ENCODE data around the gene RNF169.

Gene RNF169

GRCh38 chr11:74768172-74768651 is 19.6 kb downstream of the RNF169 start:
- DNase-seq (ENCODE audit: low spot score), result peak; percentile 80

- no peak for DNase-seq (ENCODE audit: low spot score)
These were observed 20.5 kb downstream of the RNF169 start for GRCh38 chr11:74769055-74769707.

- DNase-seq (ENCODE audit: low spot score), result no peak
These were observed 21.8 kb downstream of the RNF169 start for GRCh38 chr11:74770456-74770855.

- no peak for DNase-seq (ENCODE audit: low spot score)
These were observed 22.5 kb downstream of the RNF169 start for GRCh38 chr11:74771139-74771538.

GRCh38 chr11:74773476-74773875 is 24.8 kb downstream of the RNF169 start:
- no peak for DNase-seq (ENCODE audit: low spot score)

DNA sequence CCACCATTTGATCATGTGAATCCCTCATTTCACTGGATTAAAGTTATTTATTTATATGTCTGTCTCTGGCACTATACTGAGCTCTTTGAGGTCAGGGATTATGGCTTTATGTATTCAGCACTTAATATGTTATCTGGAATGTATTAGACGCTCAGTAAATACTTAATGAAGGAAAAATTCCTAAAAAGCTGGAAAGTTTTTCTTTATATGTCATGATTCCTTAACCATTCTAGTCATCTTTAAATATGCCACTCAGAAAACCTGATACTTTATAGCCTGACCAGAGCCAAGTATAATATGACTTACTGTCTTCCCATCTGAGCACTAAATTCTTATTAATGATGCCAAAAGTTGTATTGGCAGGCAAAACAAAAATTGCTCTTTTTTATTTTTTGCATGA is 27.1 kb downstream of the RNF169 start:
- no peak for DNase-seq (ENCODE audit: low spot score)

DNA sequence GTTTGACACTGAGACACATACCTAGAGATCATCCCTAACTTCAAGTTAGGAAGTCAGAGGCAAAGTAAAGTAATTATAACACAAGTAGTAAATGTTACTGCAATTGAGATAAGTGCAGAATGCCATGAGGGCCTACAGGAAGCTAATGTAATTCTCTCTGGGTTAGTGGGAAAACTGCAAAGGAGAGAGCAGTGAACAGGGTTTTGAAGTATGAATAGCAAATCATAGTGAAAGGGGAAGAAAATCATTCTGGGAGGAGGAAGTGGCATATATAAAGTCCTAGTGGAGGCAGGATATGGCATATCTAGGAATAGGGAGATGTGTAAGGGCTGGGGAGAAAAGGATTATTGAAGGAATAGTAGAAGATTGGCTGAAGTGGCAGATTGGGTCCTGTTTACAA is 27.9 kb downstream of the RNF169 start:
- DNase-seq (ENCODE audit: low spot score), result no peak

- no peak for DNase-seq (ENCODE audit: low spot score)
These were observed 28.4 kb downstream of the RNF169 start for GRCh38 chr11:74777038-74777437.

GRCh38 chr11:74777877-74778276 is 29.2 kb downstream of the RNF169 start:
- DNase-seq (ENCODE audit: low spot score), result no peak

DNA sequence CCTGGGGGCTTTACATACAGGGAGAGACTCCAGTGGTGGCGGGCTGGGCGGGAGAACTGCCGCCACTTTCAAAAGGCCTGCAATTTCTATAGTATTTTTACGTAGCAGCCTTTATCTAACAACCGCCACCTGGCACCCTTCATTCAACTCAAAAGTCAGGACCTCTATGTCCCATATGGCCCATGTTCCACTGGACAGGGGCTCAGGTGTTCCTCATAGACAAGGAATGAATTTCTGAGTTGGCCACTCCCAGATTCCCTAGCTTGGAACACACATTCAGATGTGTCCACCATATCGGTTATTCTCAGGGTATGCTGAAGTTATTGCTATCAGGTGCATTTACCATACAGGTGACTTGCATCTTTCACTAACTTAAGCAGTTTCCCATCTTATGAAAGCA is 29.9 kb downstream of the RNF169 start:
- DNase-seq (ENCODE audit: low spot score), result no peak

- DNase-seq (ENCODE audit: low spot score), result no peak
These were observed 31.8 kb downstream of the RNF169 start for GRCh38 chr11:74780248-74781005.

DNA sequence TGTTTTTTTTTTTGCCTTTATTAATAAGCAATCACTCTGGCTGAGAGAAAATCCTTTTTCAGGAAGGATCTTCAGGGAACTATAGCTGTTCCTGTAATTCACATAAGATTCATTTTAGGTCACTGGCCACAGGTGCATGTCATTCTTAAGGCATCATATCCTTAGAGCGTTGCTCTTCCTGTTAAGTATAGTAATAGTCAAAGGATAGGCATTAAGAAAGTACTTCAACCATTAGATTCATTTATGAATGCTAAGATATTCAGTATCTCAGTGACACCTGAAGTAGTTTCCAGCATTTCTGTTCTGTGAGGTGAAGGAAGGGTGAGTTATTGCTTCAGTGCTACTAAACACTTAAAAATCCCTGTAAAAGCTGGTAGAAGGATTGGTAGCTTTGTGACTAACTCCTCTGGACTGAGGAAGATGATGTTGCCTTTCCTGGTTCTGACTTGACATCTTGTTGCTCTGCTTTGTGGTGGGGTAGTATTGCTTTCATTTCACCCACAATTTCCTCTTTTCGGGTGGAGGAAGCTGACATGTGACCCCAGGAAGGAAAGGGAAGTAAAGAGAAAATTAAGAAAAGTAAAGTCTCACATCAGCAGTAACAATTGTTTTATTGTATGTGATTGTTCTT is 34.7 kb downstream of the RNF169 start:
- peak; percentile 93 for DNase-seq (ENCODE audit: low spot score)

GRCh38 chr11:74784234-74784633 is 35.6 kb downstream of the RNF169 start:
- no peak for DNase-seq (ENCODE audit: low spot score)

GRCh38 chr11:74784726-74785125 is 36.1 kb downstream of the RNF169 start:
- no peak for DNase-seq (ENCODE audit: low spot score)

DNA sequence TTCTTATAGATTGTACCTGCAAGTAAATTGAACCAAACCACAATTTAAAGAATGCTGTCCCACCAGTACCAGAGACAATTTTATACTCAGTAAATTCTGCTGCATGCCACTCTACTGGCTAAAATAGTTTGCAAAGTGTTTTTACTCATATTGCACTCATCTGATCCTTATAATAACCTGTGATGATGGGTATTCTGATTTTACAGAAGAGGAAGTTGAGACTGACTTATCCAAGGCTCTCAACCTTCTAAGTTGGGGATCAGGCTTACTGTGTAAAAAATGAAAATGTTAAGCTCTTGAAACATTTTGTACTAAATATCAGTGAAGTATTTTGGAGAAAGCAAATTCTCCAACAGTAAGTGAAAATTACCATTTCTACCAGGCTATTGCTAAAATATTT is 37.9 kb downstream of the RNF169 start:
- no peak for DNase-seq (ENCODE audit: low spot score)

- DNase-seq (ENCODE audit: low spot score), result no peak
These were observed 42.9 kb downstream of the RNF169 start for GRCh38 chr11:74791333-74792100.

DNA sequence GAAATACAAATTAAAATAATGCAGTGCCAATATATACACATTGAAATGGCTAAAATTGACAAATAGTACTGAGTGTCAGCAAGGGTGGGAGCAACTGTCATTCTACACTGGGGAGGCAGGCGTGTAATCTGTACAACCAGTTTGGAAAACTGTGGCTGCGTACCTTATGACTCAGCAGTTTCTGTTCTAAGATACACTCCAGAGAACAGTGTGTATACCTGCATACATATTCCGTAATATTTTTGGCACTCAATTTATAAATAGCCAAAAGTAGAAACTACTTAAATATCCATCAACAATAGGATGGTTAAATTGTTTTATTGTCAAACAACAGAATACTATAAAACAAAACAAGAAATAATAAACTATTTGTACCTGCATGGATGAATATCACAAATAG is 57.6 kb downstream of the RNF169 start:
- DNase-seq (ENCODE audit: low spot score), result no peak

DNA sequence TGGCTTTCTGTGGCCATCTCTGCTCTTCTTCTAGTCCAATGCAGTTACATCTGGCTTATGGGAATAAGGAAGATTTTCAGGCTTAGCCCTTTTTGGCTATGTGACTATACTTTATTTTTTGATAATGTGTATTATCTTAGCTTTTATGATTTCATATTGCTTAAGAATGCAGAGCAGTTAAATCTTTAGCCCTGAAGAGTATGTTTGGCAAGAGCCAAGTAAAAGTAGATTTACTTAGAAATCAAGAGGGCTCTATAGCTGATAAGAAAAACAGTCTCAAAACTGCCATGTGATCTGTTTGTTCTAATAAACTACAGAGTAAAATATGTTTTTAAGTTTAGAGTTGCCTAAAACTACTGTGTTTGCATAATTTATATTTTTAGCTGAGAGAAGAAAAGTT is 61.2 kb downstream of the RNF169 start:
- DNase-seq (ENCODE audit: low spot score), result no peak

- no peak for DNase-seq (ENCODE audit: low spot score)
These were observed 67.3 kb downstream of the RNF169 start for GRCh38 chr11:74815966-74816365.

DNA sequence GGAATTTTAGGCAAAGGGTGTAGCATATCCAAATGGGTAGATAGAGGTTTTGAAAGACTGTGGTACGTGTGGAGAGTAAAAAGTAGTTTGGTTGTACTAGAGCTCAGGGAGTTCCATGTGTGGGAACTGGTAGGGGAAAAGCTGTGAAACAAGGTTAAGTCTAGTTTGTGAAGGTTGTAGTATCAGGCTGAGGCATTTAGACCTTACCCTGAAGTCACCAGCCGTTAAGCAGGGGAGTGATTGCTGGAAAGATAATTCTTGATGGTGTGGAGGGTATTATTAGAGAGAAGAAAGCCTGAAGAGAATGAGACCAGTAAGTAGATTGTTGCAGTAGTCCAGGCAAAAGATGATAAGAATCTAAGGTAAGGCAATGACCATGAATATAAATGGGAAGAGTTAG is 68.0 kb downstream of the RNF169 start:
- DNase-seq (ENCODE audit: low spot score), result no peak

DNA sequence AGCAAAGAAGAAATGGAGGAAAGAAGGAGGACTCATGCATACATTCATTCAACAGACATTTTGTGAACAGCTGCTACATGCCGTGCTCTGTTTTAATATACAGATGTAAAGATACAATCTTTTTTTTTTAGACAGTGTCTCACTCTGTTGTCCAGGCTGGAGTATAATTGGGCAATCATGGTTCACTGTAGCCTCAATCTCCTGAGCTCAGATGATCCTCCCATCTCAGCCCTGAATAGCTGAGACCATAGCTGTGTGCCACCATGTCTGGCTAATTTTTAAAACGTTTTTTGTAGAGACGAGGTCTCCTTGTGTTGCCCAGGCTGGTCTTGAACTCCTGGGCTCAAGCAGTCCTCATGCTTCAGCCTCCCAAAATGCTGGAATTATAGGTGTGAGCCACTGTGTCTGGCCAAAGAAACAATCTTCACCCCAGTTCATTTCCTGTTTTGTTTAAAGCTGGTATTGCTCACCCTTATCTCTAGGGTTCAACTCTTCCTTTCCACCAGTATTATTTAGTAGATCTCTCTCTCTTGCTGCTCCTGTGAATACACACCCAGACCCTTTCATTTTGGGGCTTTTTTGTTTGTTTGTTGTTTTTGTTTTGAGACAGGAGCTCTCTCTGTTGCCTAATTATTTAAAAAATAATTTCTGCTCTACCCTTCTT is 69.8 kb downstream of the RNF169 start:
- DNase-seq (ENCODE audit: low spot score), result no peak

DNA sequence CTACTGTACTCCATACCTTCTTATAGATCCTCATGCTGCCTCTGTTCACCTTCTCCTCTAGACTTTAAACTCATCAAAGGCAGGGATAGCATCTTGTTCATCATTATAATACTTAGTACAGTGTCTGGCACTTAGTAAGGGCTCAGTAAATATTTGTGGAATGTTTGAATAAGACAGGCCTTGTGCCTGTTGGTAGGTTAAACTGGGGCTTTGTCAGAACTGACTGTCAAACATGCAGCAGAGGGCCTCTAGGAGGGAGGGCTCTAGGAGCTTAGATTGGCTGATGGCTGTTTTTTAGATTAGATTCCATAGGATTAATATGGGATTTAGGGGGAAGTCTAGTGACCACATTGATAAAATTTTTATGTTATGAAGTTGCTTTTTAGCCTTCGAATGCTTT is 70.8 kb downstream of the RNF169 start:
- no peak for DNase-seq (ENCODE audit: low spot score)

Data from kidney tubule cell (primary cell).